Ishikawa (cell line): ENCODE data around the gene MYCBPAP.

Experiments used
- EGR1 ChIP-seq: IDR thresholded peaks from 2 replicates; pipeline ENCODE4 v1.6.1; 2012
- REST ChIP-seq: IDR thresholded peaks from 2 replicates; pipeline ENCODE4 v1.6.1; 2012; ENCODE audit warnings: low read depth, mild to moderate bottlenecking
- TAF1 ChIP-seq: IDR thresholded peaks from 2 replicates; pipeline ENCODE4 v1.6.1; 2012; ENCODE audit warnings: low read depth, mild to moderate bottlenecking
- TEAD4 ChIP-seq: IDR thresholded peaks from 2 replicates; pipeline ENCODE4 v1.6.1; 2012

- TF ChIP-seq REST (no peak), TEAD4 (no peak), EGR1 (no peak), TAF1 (no peak)
Observed at GRCh38 chr17:50487213-50488096, 20.8 kb upstream of the MYCBPAP start.
